H9 (cell line): ENCODE results near the gene CLCN2. TPM values are rescaled to one million over a fixed set of nuclear protein-coding genes. Genes with fewer than 3 reads are reported as not detected.

Experiments
- DNase-seq: peaks from one replicate; pipeline ENCODE4 v3.0.0-alpha.2; 2017
- H2AFZ ChIP-seq: one replicate; pipeline ENCODE4 v1.6.1; 2013; ENCODE audit warnings: mild to moderate bottlenecking, low read length, control low read depth, moderate library complexity
- H2AK5ac ChIP-seq: 2 replicates; pipeline ENCODE4 v1.6.1; 2013; ENCODE audit warnings: low read length, control low read depth, mixed read lengths; ENCODE audit not compliant: insufficient read length
- H2BK120ac ChIP-seq: one replicate; pipeline ENCODE4 v1.6.1; 2013; ENCODE audit warnings: low read depth, mild to moderate bottlenecking, low read length, control low read depth, inconsistent platforms; ENCODE audit not compliant: poor library complexity, severe bottlenecking
- H2BK12ac ChIP-seq: 2 replicates; pipeline ENCODE4 v1.6.1; 2013; ENCODE audit warnings: low read length, control low read depth, mixed read lengths, low read depth; ENCODE audit not compliant: insufficient read length
- H2BK15ac ChIP-seq: 2 replicates; pipeline ENCODE4 v1.6.1; 2013; ENCODE audit warnings: low read depth, low read length, control low read depth
- H2BK20ac ChIP-seq: one replicate; pipeline ENCODE4 v1.6.1; 2013; ENCODE audit warnings: low read depth, mild to moderate bottlenecking, low read length, control low read depth, inconsistent platforms; ENCODE audit not compliant: poor library complexity, severe bottlenecking
- H2BK5ac ChIP-seq: 2 replicates; pipeline ENCODE4 v1.6.1; 2013; ENCODE audit warnings: low read length, control low read depth, mixed read lengths; ENCODE audit not compliant: insufficient read length
- H3K14ac ChIP-seq: 2 replicates; pipeline ENCODE4 v1.6.1; 2013; ENCODE audit warnings: low read length, control low read depth; ENCODE audit not compliant: insufficient read depth
- H3K18ac ChIP-seq: 2 replicates; pipeline ENCODE4 v1.6.1; 2013; ENCODE audit warnings: low read depth, mild to moderate bottlenecking, mixed read lengths, low read length, control low read depth; ENCODE audit not compliant: insufficient read length
- H3K23ac ChIP-seq: 2 replicates; pipeline ENCODE4 v1.6.1; 2013; ENCODE audit warnings: low read length, control low read depth, mixed read lengths, low read depth; ENCODE audit not compliant: insufficient read length
- H3K23me2 ChIP-seq: 2 replicates; pipeline ENCODE4 v1.6.1; 2013; ENCODE audit warnings: low read depth, mild to moderate bottlenecking, mixed read lengths, low read length, control low read depth; ENCODE audit not compliant: insufficient read length, poor library complexity, severe bottlenecking
- H3K27ac ChIP-seq: 2 replicates; pipeline ENCODE4 v1.5.1; 2013; ENCODE audit warnings: low read length, control low read depth, mixed read lengths, low read depth; ENCODE audit not compliant: insufficient read length
- H3K27me3 ChIP-seq: 2 replicates; pipeline ENCODE4 v1.6.1; 2013; ENCODE audit warnings: low read length, control low read depth, inconsistent platforms; ENCODE audit not compliant: insufficient read depth
- H3K4ac ChIP-seq: 2 replicates; pipeline ENCODE4 v1.6.1; 2013; ENCODE audit warnings: low read depth, mild to moderate bottlenecking, control low read depth, inconsistent platforms, low read length, moderate library complexity
- H3K4me1 ChIP-seq: 2 replicates; pipeline ENCODE4 v1.6.1; 2013; ENCODE audit warnings: low read length, control low read depth, inconsistent platforms; ENCODE audit not compliant: insufficient read depth
- H3K4me2 ChIP-seq: 2 replicates; pipeline ENCODE4 v1.6.1; 2013; ENCODE audit warnings: low read length, control low read depth, mixed read lengths; ENCODE audit not compliant: insufficient read length, insufficient read depth
- H3K56ac ChIP-seq: 2 replicates; pipeline ENCODE4 v1.6.1; 2013; ENCODE audit warnings: low read depth, mild to moderate bottlenecking, mixed read lengths, low read length, control low read depth; ENCODE audit not compliant: insufficient read length
- H3K79me1 ChIP-seq: 2 replicates; pipeline ENCODE4 v1.6.1; 2013; ENCODE audit warnings: low read depth, mild to moderate bottlenecking, moderate library complexity, low read length, control low read depth, inconsistent platforms; ENCODE audit not compliant: insufficient read depth, poor library complexity, severe bottlenecking
- H3K79me2 ChIP-seq: 2 replicates; pipeline ENCODE4 v1.6.1; 2013; ENCODE audit warnings: low read length, control low read depth, inconsistent platforms; ENCODE audit not compliant: insufficient read depth
- H3K9ac ChIP-seq: 2 replicates; pipeline ENCODE4 v1.6.1; 2013; ENCODE audit warnings: low read length, control low read depth, mixed read lengths; ENCODE audit not compliant: insufficient read length; ENCODE audit errors: extremely low read depth
- H3K9me3 ChIP-seq: one replicate; pipeline ENCODE4 v1.6.1; 2013; ENCODE audit warnings: low read depth, low read length, inconsistent platforms; ENCODE audit not compliant: control insufficient read depth
- H3T11ph ChIP-seq: one replicate; pipeline ENCODE4 v1.6.1; 2013; ENCODE audit warnings: mild to moderate bottlenecking, low read length, control low read depth, inconsistent platforms
- H4K20me1 ChIP-seq: one replicate; pipeline ENCODE4 v1.6.1; 2013; ENCODE audit not compliant: control insufficient read depth, insufficient read length, insufficient read depth
- H4K5ac ChIP-seq: 2 replicates; pipeline ENCODE4 v1.6.1; 2013; ENCODE audit warnings: low read depth, mild to moderate bottlenecking, mixed read lengths, low read length, control low read depth; ENCODE audit not compliant: insufficient read length
- H4K8ac ChIP-seq: replicated peaks from 2 replicates; pipeline ENCODE4 v1.6.1; 2013; ENCODE audit warnings: low read length, control low read depth, mixed read lengths, low read depth; ENCODE audit not compliant: insufficient read length
- H4K91ac ChIP-seq: 2 replicates; pipeline ENCODE4 v1.6.1; 2013; ENCODE audit warnings: low read depth, mild to moderate bottlenecking, moderate library complexity, mixed read lengths, low read length, control low read depth; ENCODE audit not compliant: insufficient read length
- H3K27ac Mint-ChIP-seq, 3 experiments: 2 replicates in 2 of 3; 3 replicates in 1 of 3; pipeline ENCODE4 v1.8.0; 2020 to 2021; ENCODE audit warnings: mixed read lengths in 3 of 3, mild to moderate bottlenecking in 1 of 3, moderate library complexity in 1 of 3
- H3K27me3 Mint-ChIP-seq: 2 replicates; pipeline ENCODE4 v1.8.0; 2021; ENCODE audit warnings: low read depth, mild to moderate bottlenecking, moderate library complexity, mixed read lengths
- H3K36me3 Mint-ChIP-seq, 3 experiments: 2 replicates in 2 of 3; 3 replicates in 1 of 3; pipeline ENCODE4 v1.8.0; 2020 to 2021; ENCODE audit warnings: low read depth in 3 of 3, mixed read lengths in 3 of 3; ENCODE audit not compliant: insufficient read depth in 1 of 3
- H3K4me1 Mint-ChIP-seq, 2 experiments: 2 replicates each; pipeline ENCODE4 v1.8.0; 2020; ENCODE audit warnings: mixed read lengths in 2 of 2
- H3K4me3 Mint-ChIP-seq, 2 experiments: 2 replicates in 1 of 2; 3 replicates in 1 of 2; pipeline ENCODE4 v1.8.0; 2020 to 2021; ENCODE audit warnings: mild to moderate bottlenecking in 2 of 2, mixed read lengths in 2 of 2, moderate library complexity in 1 of 2
- H3K9me3 Mint-ChIP-seq, 2 experiments: 2 replicates in 1 of 2; 3 replicates in 1 of 2; pipeline ENCODE4 v1.8.0; 2020; ENCODE audit warnings: mild to moderate bottlenecking in 2 of 2, mixed read lengths in 2 of 2, moderate library complexity in 1 of 2
- WGBS: extraction: QIAGEN DNeasy Blood & Tissue Kit; methylation state at CpG from one replicate; pipeline ENCODE4 v1.1.7; 2013; ENCODE audit warnings: missing lambda C conversion rate, low lambda C conversion rate, mixed read lengths; ENCODE audit not compliant: insufficient read length; ENCODE audit errors: extremely low coverage; 5-methylcytosine and 5-hydroxymethylcytosine counted together
- total RNA-seq: library from RNA; stranded (reverse); gene quantifications from 2 replicates; pipeline ENCODE4 v1.2.1, GENCODE V29; 2021
- TF ChIP-seq, protein P1 (sequence below): fragments of 200-600 bp; sonication (generic); conservative IDR thresholded peaks from 3 replicates; pipeline ENCODE4 v1.8.0; 2021; ENCODE audit warnings: antibody characterized with exemption, mild to moderate bottlenecking

Gene CLCN2
- total RNA-seq, 1 experiment from 2014 or later: 17.2 TPM

DNA sequence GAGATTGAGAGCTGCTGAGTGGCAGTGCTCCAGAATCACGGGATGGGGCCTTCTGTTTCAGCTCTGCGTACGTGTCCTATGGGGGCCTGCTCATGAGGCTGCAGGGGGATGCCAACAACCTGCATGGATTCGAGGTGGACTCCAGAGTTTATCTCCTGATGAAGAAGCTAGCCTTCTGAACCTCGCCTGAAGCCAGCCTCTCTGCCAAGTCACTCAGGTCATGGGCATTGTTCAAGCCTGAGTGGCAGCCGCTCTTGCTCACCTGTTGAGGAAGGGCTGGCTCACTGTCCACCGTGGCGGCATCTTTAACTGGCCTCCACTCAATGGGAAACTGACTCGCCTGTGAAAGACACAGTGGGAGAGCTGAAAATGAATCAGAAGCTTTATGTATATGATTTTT is 6.7 kb upstream of the CLCN2 start:
- Histone ChIP-seq H2BK5ac (no peak overlapping the region), H3K14ac (no peak overlapping the region), H3K18ac (no peak overlapping the region), H2BK20ac (no peak overlapping the region), H3K56ac (no peak overlapping the region), H3K23ac (no peak overlapping the region), H4K91ac (no peak overlapping the region), H3K23me2 (peaks cover 6% of the 10 kb centered on the region), H2BK15ac (no peak overlapping the region), H3K79me2 (no peaks in the 10 kb centered on the region; the same call in 1 of the 2 replicates), H4K20me1 (peaks cover 2% of the 10 kb centered on the region), H3K27ac (no peak overlapping the region), H3K4ac (no peak overlapping the region), H3K9me3 (no peaks in the 10 kb centered on the region), H3K79me1 (no peaks in the 10 kb centered on the region), H2BK120ac (no peak overlapping the region), H3K4me2 (no peak overlapping the region), H4K5ac (no peak overlapping the region), H3T11ph (no peak overlapping the region), H3K4me1 (no peaks in the 10 kb centered on the region), H2AFZ (no peak overlapping the region), H3K27me3 (no peaks in the 10 kb centered on the region), H2AK5ac (no peak overlapping the region), H4K8ac (no peak overlapping the region), H3K9ac (no peak overlapping the region), H2BK12ac (no peak overlapping the region)
- DNase-seq: no peak
- no peaks in the 10 kb centered on the region for H3K9me3 Mint-ChIP-seq
- H3K4me3 Mint-ChIP-seq: no peak overlapping the region
- H3K27me3 Mint-ChIP-seq: peaks cover 4% of the 10 kb centered on the region
- WGBS: no CpG with 5 or more reads among the region's 9 CpGs
- no peak overlapping the region for H3K27ac Mint-ChIP-seq
- peaks cover 38 to 65% (median 58%) of the 10 kb centered on the region in 3 experiments for H3K36me3 Mint-ChIP-seq
- TF ChIP-seq, protein P1, sequence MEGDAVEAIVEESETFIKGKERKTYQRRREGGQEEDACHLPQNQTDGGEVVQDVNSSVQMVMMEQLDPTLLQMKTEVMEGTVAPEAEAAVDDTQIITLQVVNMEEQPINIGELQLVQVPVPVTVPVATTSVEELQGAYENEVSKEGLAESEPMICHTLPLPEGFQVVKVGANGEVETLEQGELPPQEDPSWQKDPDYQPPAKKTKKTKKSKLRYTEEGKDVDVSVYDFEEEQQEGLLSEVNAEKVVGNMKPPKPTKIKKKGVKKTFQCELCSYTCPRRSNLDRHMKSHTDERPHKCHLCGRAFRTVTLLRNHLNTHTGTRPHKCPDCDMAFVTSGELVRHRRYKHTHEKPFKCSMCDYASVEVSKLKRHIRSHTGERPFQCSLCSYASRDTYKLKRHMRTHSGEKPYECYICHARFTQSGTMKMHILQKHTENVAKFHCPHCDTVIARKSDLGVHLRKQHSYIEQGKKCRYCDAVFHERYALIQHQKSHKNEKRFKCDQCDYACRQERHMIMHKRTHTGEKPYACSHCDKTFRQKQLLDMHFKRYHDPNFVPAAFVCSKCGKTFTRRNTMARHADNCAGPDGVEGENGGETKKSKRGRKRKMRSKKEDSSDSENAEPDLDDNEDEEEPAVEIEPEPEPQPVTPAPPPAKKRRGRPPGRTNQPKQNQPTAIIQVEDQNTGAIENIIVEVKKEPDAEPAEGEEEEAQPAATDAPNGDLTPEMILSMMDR: no peak
- peaks cover 15 to 19% of the 10 kb centered on the region in 2 experiments for H3K4me1 Mint-ChIP-seq
